Measurements from ENCODE around the gene RABL3. TPM values are rescaled to one million over a fixed set of nuclear protein-coding genes. Genes with fewer than 3 reads are reported as not detected.
A peak's percentile ranks its signal among the peaks of the same experiment; 100 is the strongest.

The RABL3 gene
- total and polyA plus RNA-seq, 2 of the 13 experiments (the other 11 are each of a cell fraction or from before 2014, with no cell fraction given) = 4.8 to 31.9 TPM

GRCh38 chr3:120678331-120678947 lies 63.9 kb downstream of the RABL3 start (continued):
- TF ChIP-seq SP140L (CRISPR knock-in tag; IDR thresholded peaks at IDR 0.05; ENCODE audit: borderline replicate concordance) (no peak), ZSCAN25 (CRISPR knock-in tag; IDR thresholded peaks at IDR 0.05) (no peak), IRF2 (CRISPR knock-in tag; IDR thresholded peaks at IDR 0.05) (peak; percentile 62; the same call in 1 of the 2 replicates), AGO1 (IDR thresholded peaks at IDR 0.05; ENCODE audit: low read depth, low read length, poor library complexity, severe bottlenecking) (no peak), MED1 (CRISPR knock-in tag; IDR thresholded peaks at IDR 0.05) (peak; percentile 89), TSC22D2 (CRISPR knock-in tag; IDR thresholded peaks at IDR 0.05; ENCODE audit: borderline replicate concordance) (no peak), ADNP (CRISPR knock-in tag; IDR thresholded peaks at IDR 0.05) (no peak), ZSCAN9 (CRISPR knock-in tag; IDR thresholded peaks at IDR 0.05; ENCODE audit: borderline replicate concordance) (0 out of 2 replicates have a peak, but pooled peaks have one; percentile 57), ZC3H13 (CRISPR knock-in tag; IDR thresholded peaks at IDR 0.05) (no peak), ZNF792 (CRISPR knock-in tag; IDR thresholded peaks at IDR 0.05) (peak; percentile 51; the same call in 1 of the 2 replicates), MYPOP (CRISPR knock-in tag; IDR thresholded peaks at IDR 0.05) (no peak; the same call in 1 of the 2 replicates), U2AF2 (IDR thresholded peaks at IDR 0.05; ENCODE audit: low read depth, low read length) (no peak), FOXP1 (IDR thresholded peaks at IDR 0.05) (no peak), FOXP1 (CRISPR knock-in tag; IDR thresholded peaks at IDR 0.05) (no peak), ZSCAN5A (CRISPR knock-in tag; IDR thresholded peaks at IDR 0.05; ENCODE audit: borderline replicate concordance) (peak; percentile 25; the same call in 1 of the 2 replicates), MIXL1 (CRISPR knock-in tag; IDR thresholded peaks at IDR 0.05) (peak; percentile 86; the same call in 1 of the 2 replicates), PHF8 (CRISPR knock-in tag; IDR thresholded peaks at IDR 0.05) (peak; percentile 34; the same call in 1 of the 2 replicates), MLX (CRISPR knock-in tag; IDR thresholded peaks at IDR 0.05) (0 out of 2 replicates have a peak, but pooled peaks have one; percentile 19), TBX2 (CRISPR knock-in tag; IDR thresholded peaks at IDR 0.05; ENCODE audit: borderline replicate concordance) (peak; percentile 75; the same call in 1 of the 2 replicates)
- TF ChIP-seq, protein P1, sequence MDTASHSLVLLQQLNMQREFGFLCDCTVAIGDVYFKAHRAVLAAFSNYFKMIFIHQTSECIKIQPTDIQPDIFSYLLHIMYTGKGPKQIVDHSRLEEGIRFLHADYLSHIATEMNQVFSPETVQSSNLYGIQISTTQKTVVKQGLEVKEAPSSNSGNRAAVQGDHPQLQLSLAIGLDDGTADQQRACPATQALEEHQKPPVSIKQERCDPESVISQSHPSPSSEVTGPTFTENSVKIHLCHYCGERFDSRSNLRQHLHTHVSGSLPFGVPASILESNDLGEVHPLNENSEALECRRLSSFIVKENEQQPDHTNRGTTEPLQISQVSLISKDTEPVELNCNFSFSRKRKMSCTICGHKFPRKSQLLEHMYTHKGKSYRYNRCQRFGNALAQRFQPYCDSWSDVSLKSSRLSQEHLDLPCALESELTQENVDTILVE (CRISPR knock-in tag; IDR thresholded peaks at IDR 0.05) = peak; percentile 33; the same call in 1 of the 2 replicates
- TF ChIP-seq, protein P2, sequence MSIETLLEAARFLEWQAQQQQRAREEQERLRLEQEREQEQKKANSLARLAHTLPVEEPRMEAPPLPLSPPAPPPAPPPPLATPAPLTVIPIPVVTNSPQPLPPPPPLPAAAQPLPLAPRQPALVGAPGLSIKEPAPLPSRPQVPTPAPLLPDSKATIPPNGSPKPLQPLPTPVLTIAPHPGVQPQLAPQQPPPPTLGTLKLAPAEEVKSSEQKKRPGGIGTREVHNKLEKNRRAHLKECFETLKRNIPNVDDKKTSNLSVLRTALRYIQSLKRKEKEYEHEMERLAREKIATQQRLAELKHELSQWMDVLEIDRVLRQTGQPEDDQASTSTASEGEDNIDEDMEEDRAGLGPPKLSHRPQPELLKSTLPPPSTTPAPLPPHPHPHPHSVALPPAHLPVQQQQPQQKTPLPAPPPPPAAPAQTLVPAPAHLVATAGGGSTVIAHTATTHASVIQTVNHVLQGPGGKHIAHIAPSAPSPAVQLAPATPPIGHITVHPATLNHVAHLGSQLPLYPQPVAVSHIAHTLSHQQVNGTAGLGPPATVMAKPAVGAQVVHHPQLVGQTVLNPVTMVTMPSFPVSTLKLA (IDR thresholded peaks at IDR 0.05) = no peak
- TF ChIP-seq, protein P3, sequence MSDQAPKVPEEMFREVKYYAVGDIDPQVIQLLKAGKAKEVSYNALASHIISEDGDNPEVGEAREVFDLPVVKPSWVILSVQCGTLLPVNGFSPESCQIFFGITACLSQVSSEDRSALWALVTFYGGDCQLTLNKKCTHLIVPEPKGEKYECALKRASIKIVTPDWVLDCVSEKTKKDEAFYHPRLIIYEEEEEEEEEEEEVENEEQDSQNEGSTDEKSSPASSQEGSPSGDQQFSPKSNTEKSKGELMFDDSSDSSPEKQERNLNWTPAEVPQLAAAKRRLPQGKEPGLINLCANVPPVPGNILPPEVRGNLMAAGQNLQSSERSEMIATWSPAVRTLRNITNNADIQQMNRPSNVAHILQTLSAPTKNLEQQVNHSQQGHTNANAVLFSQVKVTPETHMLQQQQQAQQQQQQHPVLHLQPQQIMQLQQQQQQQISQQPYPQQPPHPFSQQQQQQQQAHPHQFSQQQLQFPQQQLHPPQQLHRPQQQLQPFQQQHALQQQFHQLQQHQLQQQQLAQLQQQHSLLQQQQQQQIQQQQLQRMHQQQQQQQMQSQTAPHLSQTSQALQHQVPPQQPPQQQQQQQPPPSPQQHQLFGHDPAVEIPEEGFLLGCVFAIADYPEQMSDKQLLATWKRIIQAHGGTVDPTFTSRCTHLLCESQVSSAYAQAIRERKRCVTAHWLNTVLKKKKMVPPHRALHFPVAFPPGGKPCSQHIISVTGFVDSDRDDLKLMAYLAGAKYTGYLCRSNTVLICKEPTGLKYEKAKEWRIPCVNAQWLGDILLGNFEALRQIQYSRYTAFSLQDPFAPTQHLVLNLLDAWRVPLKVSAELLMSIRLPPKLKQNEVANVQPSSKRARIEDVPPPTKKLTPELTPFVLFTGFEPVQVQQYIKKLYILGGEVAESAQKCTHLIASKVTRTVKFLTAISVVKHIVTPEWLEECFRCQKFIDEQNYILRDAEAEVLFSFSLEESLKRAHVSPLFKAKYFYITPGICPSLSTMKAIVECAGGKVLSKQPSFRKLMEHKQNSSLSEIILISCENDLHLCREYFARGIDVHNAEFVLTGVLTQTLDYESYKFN (CRISPR knock-in tag; conservative IDR thresholded peaks at IDR 0.05) = peak; percentile 85

All from HepG2 (cell line).